GM13976 (cell line): ENCODE data around the gene ZCCHC24.

Experiments
- DNase-seq: peaks from one replicate; pipeline ENCODE4 v3.0.0; 2012; ENCODE audit warnings: low spot score
- in situ Hi-C: fragments of 300-500 bp; cut with MboI; formaldehyde crosslinking; loops from one replicate; pipeline ENCODE4 v1.12.0; 2022; ENCODE audit warnings: low sequenced_read_pairs, mixed read lengths, inconsistent platforms; ENCODE audit not compliant: unreplicated experiment
- TF ChIP-seq, protein P1 (sequence below): IDR thresholded peaks from 2 replicates; pipeline ENCODE4 v1.5.1; 2012; ENCODE audit warnings: borderline replicate concordance, mild to moderate bottlenecking; ENCODE audit not compliant: insufficient read depth; ENCODE audit errors: extremely low read depth, missing control alignments, control extremely low read depth

Gene ZCCHC24

DNA sequence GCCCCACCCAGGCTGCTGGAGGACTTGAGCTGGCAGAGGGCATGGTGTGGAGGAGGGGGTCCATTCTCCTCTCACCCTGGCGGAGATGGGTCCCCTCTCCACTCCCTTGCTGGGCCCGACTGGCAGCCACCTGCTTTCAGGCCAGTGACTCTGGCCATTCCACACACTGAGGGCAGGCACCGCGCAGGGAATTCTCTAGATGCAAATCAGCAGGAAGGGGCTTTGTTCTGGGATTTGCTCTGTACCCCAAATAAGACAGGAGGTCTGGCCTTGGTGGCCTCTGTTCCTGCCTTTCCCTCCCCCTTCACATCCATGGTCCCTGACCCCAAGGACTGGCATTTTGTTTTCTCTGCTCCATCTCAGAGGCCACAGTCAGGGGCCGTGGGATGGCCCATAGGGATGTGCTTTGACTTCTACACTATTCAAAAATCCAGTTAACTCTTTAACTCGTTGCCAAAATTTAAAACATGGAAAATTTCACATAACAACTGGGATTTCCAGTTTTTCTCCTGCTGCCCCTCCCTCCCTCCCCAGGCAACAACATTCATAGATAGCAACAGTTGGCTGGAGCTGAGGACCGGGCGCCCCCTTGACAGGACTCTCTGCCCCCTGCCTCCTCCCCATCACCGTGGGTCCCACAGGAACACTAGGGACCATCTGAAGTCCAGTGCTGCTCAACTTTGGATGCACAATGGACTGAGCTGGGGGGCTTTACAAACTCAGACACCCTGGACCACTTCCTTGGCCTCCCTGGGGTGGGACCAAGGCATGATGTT is 64.3 kb downstream of the ZCCHC24 start:
- no peak for DNase-seq
- TF ChIP-seq, protein P1, sequence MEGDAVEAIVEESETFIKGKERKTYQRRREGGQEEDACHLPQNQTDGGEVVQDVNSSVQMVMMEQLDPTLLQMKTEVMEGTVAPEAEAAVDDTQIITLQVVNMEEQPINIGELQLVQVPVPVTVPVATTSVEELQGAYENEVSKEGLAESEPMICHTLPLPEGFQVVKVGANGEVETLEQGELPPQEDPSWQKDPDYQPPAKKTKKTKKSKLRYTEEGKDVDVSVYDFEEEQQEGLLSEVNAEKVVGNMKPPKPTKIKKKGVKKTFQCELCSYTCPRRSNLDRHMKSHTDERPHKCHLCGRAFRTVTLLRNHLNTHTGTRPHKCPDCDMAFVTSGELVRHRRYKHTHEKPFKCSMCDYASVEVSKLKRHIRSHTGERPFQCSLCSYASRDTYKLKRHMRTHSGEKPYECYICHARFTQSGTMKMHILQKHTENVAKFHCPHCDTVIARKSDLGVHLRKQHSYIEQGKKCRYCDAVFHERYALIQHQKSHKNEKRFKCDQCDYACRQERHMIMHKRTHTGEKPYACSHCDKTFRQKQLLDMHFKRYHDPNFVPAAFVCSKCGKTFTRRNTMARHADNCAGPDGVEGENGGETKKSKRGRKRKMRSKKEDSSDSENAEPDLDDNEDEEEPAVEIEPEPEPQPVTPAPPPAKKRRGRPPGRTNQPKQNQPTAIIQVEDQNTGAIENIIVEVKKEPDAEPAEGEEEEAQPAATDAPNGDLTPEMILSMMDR: no peak
- in situ Hi-C loops: no loop called here

DNA sequence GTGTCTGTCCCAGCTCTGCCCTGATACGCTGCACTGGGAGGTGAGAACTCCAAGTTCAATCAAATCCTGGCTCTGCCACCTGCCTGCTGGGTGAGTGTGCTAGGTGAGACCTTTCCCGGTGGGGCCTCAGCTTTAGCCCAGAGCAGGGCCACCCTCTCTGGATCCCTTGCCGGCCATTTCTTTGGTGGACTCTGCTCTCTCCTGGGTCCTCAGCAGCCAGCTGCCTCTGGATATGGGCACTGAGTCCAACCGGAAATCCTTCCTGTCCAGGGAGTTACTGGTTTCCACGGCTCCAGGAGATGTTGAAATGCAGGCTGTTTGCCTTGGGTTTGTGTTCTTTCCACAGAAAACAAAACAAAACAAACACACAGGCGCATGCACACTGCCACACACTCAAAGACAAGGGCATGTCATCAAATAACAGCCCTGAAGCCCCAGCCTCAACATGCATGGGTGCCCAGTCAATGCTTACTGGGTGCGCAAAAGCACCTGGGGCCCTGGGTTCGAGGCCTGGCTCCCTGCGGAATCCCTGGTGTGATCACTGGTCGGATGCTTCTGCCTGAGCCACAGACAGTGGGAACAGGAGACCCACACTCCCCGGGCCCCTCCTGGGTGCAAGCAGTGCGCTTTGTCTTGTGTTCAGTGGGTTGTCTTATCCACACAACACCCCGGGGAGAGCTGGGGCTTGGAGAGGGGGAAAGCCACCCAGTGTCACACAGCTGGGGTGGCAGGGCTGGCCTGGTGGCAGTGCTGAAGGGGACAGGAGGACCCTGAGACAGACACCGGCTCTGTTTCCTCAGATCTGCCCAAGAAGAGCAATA is 65.1 kb downstream of the ZCCHC24 start:
- TF ChIP-seq, protein P1: no peak
- DNase-seq: no peak
- in situ Hi-C loops: no loop called here

DNA sequence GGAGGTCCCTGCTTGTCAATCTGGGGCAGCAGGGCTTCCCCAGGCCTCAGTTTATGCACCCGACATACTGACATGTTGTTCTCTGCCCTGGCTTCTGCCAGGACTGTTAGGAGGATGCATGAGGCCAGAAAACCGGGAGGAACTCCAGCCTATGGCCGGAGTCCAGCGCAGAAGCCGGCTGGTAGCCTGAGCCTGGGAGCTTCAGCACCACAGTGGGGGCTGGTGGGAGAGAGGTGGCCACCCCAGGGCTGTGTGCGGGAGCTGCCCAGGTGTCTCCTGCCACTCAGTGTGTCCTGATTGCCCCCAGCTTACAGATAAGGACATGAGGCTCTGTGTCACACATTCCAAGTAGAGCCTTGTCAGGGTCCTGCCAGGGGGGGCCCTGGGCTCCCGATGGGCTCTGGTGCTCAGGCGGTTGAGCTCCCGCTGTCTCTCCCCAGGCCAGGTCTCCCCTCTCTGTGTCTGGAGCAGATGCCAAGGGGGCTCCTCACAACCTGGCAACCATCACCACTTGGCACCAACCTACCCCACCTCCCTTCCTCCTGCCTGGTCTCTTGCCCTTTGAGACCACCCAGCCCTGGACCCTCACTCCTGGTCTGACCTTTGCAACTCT is 65.8 kb downstream of the ZCCHC24 start:
- TF ChIP-seq, protein P1: no peak
- in situ Hi-C loops: no loop called here
- no peak for DNase-seq

DNA sequence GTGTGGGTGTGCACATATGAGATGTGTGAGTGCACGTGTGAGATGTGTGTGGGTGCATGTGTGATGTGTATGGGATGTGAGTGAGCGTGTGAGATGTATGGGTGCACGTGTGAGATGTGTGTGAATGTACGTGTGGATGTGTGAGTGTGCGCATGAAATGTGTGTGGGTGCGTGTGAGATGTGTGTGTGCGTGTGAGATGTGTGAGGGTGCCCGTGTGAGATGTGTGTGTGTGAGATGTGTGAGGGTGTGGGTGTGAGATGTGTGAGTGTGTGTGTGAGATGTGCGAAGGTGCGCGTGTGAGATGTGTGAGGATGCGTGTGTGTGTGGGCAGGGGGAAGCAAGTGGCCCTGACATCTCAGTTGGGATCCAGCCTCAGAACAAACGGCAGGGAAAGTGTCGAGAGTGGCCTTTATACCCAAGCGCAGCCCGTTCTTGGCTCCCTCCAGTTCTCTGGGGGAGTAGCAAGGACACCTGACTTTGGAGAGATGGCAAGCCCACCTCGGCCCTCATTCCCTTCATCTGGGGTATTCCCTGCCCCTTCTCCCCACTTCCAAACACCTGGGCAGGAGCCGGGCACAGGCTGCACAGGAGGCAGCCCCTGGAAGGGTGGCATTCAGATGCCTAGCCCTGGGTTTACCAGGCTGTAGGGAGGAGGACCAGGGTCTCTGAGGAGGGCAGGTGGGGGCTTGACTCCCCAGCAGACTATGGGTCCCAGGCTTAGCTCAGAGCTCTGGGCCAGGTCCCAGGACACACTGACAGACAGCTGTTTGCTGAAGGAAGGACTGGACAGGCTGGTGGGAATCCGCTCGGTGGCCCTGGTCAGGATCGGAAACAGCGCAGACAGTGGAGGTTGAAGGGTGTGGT is 66.5 kb downstream of the ZCCHC24 start:
- in situ Hi-C loops: no loop called here
- DNase-seq: no peak
- TF ChIP-seq, protein P1: no peak

DNA sequence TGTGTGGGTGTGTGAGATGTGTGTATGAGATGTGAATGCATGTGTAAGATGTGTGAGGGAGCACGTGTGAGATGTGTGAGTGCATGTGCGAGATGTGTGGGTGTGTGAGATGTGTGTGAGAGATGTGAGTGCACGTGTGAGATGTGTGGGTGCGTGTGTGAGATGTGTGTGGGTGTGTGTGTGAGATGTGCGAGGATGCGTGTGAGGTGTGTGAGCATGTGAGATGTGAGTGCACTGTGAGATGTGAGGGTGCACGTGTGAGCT is 67.1 kb downstream of the ZCCHC24 start:
- TF ChIP-seq, protein P1: no peak
- DNase-seq: no peak
- in situ Hi-C loops: no loop called here

DNA sequence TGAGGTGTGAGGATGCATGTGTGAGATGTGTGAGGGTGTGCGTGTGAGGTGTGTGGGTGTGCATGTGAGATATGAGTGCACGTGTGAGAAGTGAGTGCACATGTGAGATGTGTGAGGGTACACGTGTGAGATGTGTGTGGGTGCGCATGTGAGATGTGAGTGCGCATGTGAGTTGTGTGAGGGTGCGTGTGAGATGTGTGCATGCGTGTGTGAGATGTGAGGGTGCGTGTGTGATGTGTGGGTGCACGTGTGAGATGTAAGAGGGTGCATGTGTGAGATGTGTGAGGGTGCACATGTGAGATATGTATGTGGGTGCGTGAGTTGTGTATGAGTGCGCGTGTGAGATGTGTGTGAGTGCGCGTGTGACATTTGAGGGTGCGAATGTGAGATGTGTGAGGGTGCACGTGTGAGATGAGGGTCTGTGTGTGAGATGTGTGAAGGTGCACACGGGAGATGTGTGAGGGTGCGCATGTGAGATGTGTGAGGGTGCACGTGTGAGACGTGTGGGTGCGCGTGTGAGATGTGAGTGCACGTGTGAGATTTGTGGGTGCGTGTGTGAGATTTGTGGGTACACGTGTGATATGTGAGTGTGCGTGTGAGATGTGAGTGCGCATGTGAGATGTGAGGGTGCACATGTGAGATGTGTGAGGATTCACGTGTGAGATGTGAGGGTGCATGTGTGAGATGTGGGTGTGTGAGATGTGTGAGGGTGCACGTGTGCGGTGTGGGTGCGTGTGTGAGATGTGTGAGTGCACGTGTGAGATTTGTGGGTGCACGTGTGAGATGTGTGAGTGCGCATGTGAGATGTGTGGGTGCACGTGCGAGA is 67.7 kb downstream of the ZCCHC24 start:
- DNase-seq: no peak
- TF ChIP-seq, protein P1: no peak
- in situ Hi-C loops: no loop called here
